GM12801 (cell line): ENCODE measurements around the gene PPP1R1A.

Experiments
- TF ChIP-seq, protein P1 (sequence below): IDR thresholded peaks from one replicate; pipeline ENCODE4 v1.5.1; 2011; ENCODE audit warnings: control low read depth; ENCODE audit not compliant: insufficient read length; ENCODE audit errors: extremely low read depth

PPP1R1A gene

DNA sequence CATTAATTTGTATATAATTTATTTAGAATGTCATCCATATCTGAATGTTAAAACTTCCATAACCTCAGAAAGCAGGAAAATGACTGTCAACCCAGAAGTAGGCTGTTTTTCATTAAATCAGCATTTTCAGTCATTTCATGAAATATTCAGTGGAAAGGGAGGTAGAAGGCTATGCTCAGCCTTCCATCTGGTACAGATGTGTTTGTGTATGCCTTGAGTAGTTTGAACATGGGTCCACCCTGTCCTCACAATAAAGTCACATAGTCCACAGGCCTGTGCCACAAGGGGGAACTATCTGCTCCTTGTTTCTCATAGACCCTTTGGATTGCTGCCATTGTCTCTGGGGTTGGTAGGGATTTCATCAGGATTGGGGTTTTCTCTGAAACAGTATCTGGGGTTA, 37.1 kb upstream of the PPP1R1A start:
- TF ChIP-seq, protein P1, sequence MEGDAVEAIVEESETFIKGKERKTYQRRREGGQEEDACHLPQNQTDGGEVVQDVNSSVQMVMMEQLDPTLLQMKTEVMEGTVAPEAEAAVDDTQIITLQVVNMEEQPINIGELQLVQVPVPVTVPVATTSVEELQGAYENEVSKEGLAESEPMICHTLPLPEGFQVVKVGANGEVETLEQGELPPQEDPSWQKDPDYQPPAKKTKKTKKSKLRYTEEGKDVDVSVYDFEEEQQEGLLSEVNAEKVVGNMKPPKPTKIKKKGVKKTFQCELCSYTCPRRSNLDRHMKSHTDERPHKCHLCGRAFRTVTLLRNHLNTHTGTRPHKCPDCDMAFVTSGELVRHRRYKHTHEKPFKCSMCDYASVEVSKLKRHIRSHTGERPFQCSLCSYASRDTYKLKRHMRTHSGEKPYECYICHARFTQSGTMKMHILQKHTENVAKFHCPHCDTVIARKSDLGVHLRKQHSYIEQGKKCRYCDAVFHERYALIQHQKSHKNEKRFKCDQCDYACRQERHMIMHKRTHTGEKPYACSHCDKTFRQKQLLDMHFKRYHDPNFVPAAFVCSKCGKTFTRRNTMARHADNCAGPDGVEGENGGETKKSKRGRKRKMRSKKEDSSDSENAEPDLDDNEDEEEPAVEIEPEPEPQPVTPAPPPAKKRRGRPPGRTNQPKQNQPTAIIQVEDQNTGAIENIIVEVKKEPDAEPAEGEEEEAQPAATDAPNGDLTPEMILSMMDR: no peak

DNA sequence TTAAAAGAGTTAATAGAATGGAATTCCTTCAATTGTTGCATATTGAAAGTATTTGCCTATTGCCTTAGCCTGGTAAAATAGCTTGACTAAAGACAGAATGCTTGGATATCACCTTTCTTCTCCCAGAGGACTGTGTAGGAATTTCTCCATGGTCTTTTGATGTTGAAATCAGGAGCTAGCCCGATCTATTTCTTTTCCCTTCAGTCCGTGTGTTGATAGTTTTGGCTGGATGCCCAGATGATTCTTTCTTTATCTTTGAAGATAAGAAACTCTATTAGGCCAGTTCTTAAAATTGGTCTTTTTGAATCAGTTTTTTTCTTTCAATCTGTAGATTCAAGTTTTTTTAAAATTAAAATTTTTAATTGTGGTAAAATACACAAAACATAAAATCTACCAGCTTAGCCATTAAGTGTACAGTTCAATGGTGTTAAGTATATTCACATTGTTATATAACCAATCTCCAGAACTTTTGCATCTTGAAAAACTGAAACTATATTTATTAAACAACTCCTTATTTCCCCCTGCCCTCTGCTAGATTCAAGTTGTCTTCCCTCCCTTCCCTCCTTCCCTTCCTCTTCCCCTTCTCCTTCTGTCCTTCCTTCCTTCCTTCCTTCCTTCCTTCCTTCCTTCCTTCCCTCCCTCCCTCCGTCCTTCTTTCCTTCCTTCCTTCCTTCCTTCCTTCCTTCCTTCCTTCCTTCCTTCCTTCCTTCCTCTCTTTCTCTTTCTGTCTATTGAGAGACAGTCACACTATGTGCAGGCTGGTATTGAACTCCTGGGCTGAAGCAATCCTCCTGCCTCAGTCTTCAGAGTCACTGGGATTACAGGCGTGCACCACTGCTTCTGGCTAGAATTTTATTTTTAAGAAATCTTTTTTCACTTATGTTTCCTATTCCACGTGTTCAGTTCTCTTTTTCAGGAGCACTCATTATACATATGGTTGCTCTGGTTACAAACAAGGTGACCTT, 36.1 kb upstream of the PPP1R1A start:
- TF ChIP-seq, protein P1: no peak

DNA sequence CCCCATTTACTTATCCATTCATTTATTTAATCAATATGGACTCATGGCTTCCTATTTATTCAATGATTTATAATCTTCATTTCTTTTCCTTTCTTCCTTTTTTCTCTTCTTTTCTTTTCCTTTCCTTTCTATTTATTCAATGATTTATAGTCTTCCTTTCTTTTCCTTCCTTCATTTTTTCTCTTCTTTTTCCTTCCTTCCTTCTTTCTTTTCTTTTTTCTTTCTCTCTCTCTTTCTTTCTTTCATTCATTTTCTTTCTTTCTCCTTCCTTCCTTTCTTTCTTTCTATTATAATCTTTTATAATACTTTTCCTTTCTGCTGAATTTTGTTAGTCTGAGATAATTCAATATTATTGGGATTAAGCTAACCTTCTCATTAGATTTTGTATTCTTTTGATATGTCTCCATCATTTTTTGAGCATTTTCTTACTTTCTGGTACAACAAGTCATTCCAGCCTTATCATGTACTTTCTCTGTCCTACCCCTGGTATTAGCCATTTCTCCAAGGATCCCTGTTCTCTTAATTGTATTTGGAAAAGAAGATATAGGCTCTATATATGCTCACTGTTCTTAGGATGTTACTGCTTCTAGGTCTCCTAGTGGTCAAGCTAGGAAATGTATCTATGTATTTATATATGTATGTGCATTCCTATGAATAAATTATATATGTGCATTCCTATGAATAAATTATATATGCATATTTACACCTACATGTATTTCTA, 34.2 kb upstream of the PPP1R1A start:
- TF ChIP-seq, protein P1: no peak

DNA sequence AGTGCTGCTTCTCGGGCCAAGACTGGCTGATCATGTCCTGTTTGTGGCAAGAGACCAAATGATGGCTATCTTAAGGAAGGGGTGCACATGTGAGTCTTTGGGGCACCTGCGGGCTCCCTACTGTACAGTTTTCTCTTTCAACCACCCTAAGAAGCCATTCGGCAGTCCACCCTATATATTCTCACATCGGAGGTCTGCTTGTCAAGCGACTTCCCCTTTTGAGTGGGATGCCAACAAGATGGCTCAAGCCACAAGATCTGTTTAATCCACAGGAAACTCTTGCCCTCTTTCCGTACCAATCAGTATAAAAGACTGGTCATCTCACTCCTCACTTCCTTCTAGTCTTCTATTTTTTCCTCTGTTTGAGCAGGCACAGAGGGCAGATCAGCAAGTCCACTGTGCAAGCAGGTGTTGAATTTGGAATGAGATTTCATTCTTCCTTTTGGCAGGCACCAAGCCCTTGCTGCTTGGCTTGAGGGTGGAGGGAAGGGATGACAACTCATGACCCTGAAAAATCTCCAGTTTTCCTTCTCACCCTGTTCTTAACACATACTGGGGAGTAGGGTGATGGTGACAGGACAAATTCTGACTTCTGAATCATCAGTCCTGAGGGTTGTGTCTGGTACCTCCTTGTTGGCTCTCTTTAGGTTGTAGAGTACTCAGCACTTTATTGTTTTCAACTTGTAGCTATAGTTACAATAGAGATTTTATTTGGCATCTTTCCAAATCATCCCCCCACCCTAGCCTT, 28.6 kb upstream of the PPP1R1A start:
- TF ChIP-seq, protein P1: no peak

DNA sequence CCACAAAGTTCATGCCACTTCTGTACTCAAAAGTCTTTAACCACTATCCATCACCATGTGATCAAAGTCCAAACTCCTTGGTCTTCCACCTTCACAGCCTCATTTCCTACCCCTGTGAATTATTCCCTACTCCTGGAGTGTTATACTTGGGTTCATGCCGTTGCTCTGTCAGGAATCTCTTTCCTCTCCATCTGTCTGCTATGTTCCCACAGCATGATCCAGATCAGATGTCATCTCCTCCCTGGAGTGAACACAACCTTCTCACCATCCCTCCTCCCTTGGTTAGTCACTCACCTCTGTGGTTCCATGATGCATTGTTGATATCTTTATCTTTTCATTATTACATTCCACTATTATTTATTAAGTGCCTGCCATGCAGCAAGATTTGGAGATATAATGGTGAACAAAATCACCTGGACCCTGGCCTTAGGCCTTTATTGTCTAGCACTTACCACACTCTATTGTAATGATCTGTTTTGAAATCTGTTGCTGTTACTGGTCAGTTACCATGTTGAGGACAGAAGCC, 23.8 kb upstream of the PPP1R1A start:
- TF ChIP-seq, protein P1: no peak

DNA sequence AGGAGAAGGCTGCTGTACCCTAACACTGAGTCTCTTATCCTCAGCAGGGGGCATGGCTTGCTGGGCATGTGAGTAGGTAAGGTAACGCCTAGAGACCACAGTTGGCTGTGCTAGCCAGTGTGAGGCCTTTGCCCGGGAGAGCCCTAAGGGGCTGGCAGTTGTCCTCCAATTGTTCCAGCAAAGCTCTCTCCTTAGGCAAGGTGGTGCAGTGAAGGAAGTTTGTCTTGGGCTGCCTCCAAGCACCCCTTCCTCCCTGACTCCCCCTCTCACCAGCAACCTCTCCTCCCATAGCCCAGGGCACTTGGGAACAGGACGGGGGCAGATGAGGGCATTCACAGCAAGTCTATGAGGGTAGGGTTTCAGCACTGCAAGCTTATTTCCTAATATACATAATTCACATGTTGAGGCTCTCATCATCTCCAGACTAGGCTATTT, 23.3 kb upstream of the PPP1R1A start:
- TF ChIP-seq, protein P1: no peak

DNA sequence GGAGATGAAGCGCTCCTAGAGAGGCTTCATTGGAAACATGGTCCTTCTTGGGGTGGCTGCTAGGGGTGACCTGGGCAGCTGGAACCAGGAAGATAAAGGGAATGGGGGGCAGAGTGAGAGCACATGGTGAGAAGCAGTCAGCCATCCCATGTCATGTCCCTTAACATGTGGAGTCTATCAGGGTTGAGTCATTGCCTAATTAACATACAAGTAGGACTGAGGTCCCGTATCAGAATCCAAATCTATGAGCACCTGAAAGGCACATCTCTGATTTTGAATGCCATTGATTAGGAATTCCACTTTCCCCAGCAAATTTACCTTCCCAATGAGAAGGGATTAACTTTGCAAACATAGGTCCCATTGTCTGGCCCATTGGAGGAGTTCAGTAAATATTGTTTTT, 20.3 kb upstream of the PPP1R1A start:
- TF ChIP-seq, protein P1: no peak
